SK-N-SH treated with all-trans-retinoic acid at 6 μM for 48 hours (cell line): ENCODE measurements around the gene AUH.

Source experiments
- ARNTL ChIP-seq: fragments of 450-650 bp; formaldehyde crosslinking; IDR thresholded peaks from 2 replicates; pipeline ENCODE4 v1.5.0; 2020; ENCODE audit warnings: low read depth, mild to moderate bottlenecking, moderate library complexity, borderline replicate concordance
- CSDC2 ChIP-seq: fragments of 250-450 bp; sonication (Bioruptor Pico); IDR thresholded peaks from 2 replicates; pipeline ENCODE4 v1.5.0; 2020; ENCODE audit warnings: mild to moderate bottlenecking, moderate library complexity
- GLIS3 ChIP-seq: fragments of 250-450 bp; sonication (Bioruptor Pico); IDR thresholded peaks from 2 replicates; pipeline ENCODE4 v1.5.0; 2020; ENCODE audit warnings: mild to moderate bottlenecking, moderate library complexity
- OSR1 ChIP-seq: fragments of 250-450 bp; sonication (Bioruptor Pico); IDR thresholded peaks from 2 replicates; pipeline ENCODE4 v1.8.0; 2022; ENCODE audit warnings: moderate library complexity, mild to moderate bottlenecking, inconsistent platforms
- PPARA ChIP-seq: fragments of 250-450 bp; sonication (Bioruptor Pico); IDR thresholded peaks from 2 replicates; pipeline ENCODE4 v1.5.0; 2020; ENCODE audit warnings: mild to moderate bottlenecking, borderline replicate concordance
- RARB ChIP-seq: fragments of 250-450 bp; sonication (Bioruptor Pico); IDR thresholded peaks from 2 replicates; pipeline ENCODE4 v1.8.0; 2021; ENCODE audit warnings: mild to moderate bottlenecking, moderate library complexity
- ZFP30 ChIP-seq: fragments of 450-650 bp; formaldehyde crosslinking; IDR thresholded peaks from 2 replicates; pipeline ENCODE4 v1.5.0; 2022; ENCODE audit warnings: mild to moderate bottlenecking, moderate library complexity
- TF ChIP-seq, protein P1 (sequence below): fragments of 250-450 bp; sonication (Bioruptor Pico); IDR thresholded peaks from 2 replicates; pipeline ENCODE4 v1.8.0; 2020; ENCODE audit warnings: mild to moderate bottlenecking, moderate library complexity, borderline replicate concordance
- TF ChIP-seq, protein P2 (sequence below): fragments of 250-450 bp; sonication (Bioruptor Pico); IDR thresholded peaks from 2 replicates; pipeline ENCODE4 v1.8.0; 2021; ENCODE audit warnings: low read depth, mild to moderate bottlenecking, moderate library complexity, borderline replicate concordance

DNA sequence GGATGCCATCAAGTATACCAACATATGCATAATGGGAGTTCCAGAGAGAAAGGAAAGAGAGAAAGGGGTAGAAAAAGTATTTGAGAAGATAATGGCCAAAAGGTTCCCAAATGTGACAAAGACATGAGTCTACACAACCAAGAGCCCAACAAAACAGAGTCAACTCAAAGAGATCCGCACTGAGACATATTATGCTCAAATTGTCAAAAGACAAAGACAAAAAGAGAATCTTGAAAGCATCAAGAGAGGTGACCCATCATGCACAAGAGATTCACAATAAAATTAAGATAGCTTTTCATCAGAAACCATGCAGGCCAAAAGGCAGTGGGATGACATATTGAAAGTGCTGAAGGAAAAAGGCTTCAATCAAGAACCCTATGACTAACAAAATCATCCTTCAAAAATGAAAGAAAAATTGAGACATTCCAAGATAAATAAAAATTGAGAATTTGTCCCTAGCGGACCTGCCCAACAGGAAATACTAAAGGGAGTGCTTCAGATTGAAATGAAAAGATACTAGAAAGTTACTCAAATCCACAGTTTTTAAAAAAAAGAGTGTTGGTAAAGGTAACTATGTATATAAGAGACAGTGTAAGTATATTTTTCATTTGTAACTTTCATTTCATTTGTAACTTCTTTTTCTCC is 160.9 kb downstream of the AUH start:
- TF ChIP-seq, protein P1, sequence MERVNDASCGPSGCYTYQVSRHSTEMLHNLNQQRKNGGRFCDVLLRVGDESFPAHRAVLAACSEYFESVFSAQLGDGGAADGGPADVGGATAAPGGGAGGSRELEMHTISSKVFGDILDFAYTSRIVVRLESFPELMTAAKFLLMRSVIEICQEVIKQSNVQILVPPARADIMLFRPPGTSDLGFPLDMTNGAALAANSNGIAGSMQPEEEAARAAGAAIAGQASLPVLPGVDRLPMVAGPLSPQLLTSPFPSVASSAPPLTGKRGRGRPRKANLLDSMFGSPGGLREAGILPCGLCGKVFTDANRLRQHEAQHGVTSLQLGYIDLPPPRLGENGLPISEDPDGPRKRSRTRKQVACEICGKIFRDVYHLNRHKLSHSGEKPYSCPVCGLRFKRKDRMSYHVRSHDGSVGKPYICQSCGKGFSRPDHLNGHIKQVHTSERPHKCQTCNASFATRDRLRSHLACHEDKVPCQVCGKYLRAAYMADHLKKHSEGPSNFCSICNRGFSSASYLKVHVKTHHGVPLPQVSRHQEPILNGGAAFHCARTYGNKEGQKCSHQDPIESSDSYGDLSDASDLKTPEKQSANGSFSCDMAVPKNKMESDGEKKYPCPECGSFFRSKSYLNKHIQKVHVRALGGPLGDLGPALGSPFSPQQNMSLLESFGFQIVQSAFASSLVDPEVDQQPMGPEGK (CRISPR knock-in tag), result no peak
- TF ChIP-seq RARB (CRISPR knock-in tag), result no peak
- no peak for TF ChIP-seq ZFP30 (CRISPR knock-in tag)
- no peak for TF ChIP-seq ARNTL (CRISPR knock-in tag)
- TF ChIP-seq, protein P2, sequence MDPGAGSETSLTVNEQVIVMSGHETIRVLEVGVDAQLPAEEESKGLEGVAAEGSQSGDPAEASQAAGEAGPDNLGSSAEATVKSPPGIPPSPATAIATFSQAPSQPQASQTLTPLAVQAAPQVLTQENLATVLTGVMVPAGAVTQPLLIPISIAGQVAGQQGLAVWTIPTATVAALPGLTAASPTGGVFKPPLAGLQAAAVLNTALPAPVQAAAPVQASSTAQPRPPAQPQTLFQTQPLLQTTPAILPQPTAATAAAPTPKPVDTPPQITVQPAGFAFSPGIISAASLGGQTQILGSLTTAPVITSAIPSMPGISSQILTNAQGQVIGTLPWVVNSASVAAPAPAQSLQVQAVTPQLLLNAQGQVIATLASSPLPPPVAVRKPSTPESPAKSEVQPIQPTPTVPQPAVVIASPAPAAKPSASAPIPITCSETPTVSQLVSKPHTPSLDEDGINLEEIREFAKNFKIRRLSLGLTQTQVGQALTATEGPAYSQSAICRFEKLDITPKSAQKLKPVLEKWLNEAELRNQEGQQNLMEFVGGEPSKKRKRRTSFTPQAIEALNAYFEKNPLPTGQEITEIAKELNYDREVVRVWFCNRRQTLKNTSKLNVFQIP (CRISPR knock-in tag), result no peak
- no peak for TF ChIP-seq PPARA (CRISPR knock-in tag)
- no peak for TF ChIP-seq GLIS3 (CRISPR knock-in tag)
- TF ChIP-seq OSR1, result no peak
- TF ChIP-seq CSDC2, result no peak
